H7 (cell line): Measurements from ENCODE around the gene PDLIM3. TPM values are rescaled to one million over a fixed set of nuclear protein-coding genes. Genes with fewer than 3 reads are reported as not detected.

Source experiments
- DNase-seq: peaks from one replicate; pipeline ENCODE4 v3.0.0; 2012
- H3K27me3 ChIP-seq: 2 replicates; pipeline ENCODE4 v1.6.0; 2011; ENCODE audit warnings: mild to moderate bottlenecking, low read length; ENCODE audit not compliant: control insufficient read depth, insufficient read depth
- H3K36me3 ChIP-seq: replicated peaks from 2 replicates; pipeline ENCODE4 v1.5.1; 2011; ENCODE audit warnings: low read length; ENCODE audit not compliant: control insufficient read depth, insufficient read depth
- H3K4me3 ChIP-seq: 2 replicates; pipeline ENCODE4 v1.5.1; 2011; ENCODE audit warnings: low read depth, mild to moderate bottlenecking, control low read depth, low read length, moderate library complexity; ENCODE audit not compliant: insufficient read depth
- total RNA-seq: library from RNA; depleted of rRNA; stranded (reverse); fragments of >200 nt; shearing (Covaris generic); gene quantifications from 2 replicates; pipeline ENCODE4 v1.2.3, GENCODE V29; 2014; rRNA removed

The PDLIM3 gene
- total RNA-seq, 1 experiment from 2014 or later = 7.0 TPM

- Histone ChIP-seq H3K27me3 (peaks cover under 1% of the 10 kb centered on the region; the same call in 1 of the 2 replicates), H3K4me3 (no peak overlapping the region), H3K36me3 (no peaks in the 10 kb centered on the region)
- DNase-seq = no peak
Observed at GRCh38 chr4:185463541-185463940, 71.8 kb downstream of the PDLIM3 start.

GRCh38 chr4:185461565-185461964, 73.7 kb downstream of the PDLIM3 start:
- H3K4me3 ChIP-seq = no peak overlapping the region
- H3K36me3 ChIP-seq = no peaks in the 10 kb centered on the region
- DNase-seq = no peak
- no peaks in the 10 kb centered on the region for H3K27me3 ChIP-seq

GRCh38 chr4:185457136-185457535, 78.2 kb downstream of the PDLIM3 start:
- Histone ChIP-seq H3K4me3 (no peak overlapping the region), H3K27me3 (no peaks in the 10 kb centered on the region), H3K36me3 (no peaks in the 10 kb centered on the region)
- peak; percentile 35 for DNase-seq

- H3K4me3 ChIP-seq = no peak overlapping the region
- no peaks in the 10 kb centered on the region for H3K36me3 ChIP-seq
- no peak for DNase-seq
- no peaks in the 10 kb centered on the region for H3K27me3 ChIP-seq
Observed at GRCh38 chr4:185456131-185456530, 79.2 kb downstream of the PDLIM3 start.

Other genes with a start within 250 kb of the PDLIM3 start
- 0.21 and 0.26 TPM in 2 replicates for gene LRP2BP, start 139.6 kb downstream of the PDLIM3 start, total RNA-seq
- 0.24 and 2.5 TPM in 2 replicates for gene ANKRD37, start 138.7 kb downstream of the PDLIM3 start, total RNA-seq
- gene UFSP2, start 109.5 kb downstream of the PDLIM3 start, total RNA-seq = 26.1 and 31.8 TPM in 2 replicates
- 0.22 and 0.28 TPM in 2 replicates for gene CCDC110, start 63.8 kb downstream of the PDLIM3 start, total RNA-seq